Transverse colon (tissue), 3 donors: ENCODE results near the gene JARID2.

Experiments used
- CTCF ChIP-seq, 5 experiments: fragments of 200-600 bp in 3 of 5; fragments of 450-650 bp in 2 of 5; sonication (generic) in 3 of 5; IDR thresholded peaks; 1 replicate in 2 of 5; 2 replicates in 3 of 5; pipeline ENCODE4 v1.5.1; 2016 to 2017; ENCODE audit warnings: antibody characterized with exemption in 5 of 5, inconsistent platforms in 3 of 5, mild to moderate bottlenecking in 2 of 5, moderate library complexity in 1 of 5
- EP300 ChIP-seq: sonication (generic); formaldehyde crosslinking; IDR thresholded peaks from one replicate; pipeline ENCODE4 v1.6.1; 2017; ENCODE audit warnings: antibody characterized with exemption, low read depth
- POLR2A ChIP-seq: fragments of 450-650 bp; IDR thresholded peaks from one replicate; pipeline ENCODE4 v1.6.1; 2016; ENCODE audit warnings: antibody characterized with exemption, mild to moderate bottlenecking, moderate library complexity

GRCh38 chr6:15433511-15433861 lies 187.6 kb downstream of the JARID2 start:
- TF ChIP-seq CTCF (IDR thresholded peaks at IDR 0.05) (no peak), EP300 (no peak), POLR2A (no peak)
